Measurements from ENCODE around the gene POLR1G. TPM values are rescaled to one million over a fixed set of nuclear protein-coding genes. Genes with fewer than 3 reads are reported as not detected.

Gene POLR1G
- polyA plus RNA-seq, 3 donors, result 0.81 to 1.5 (median 1.1) TPM

- no peaks in the 10 kb centered on the region for H3K9me3 ChIP-seq (replicated peaks in 1 of 2; ENCODE audit: control insufficient read depth in 1 of 2, insufficient read depth in 1 of 2, low read length in 2 of 2)
- Mint-ChIP-seq H3K27ac (no peak overlapping the region), H3K4me1 (no peaks in the 10 kb centered on the region), H3K9me3 (peaks cover 0 to 3% (median 0%) of the 10 kb centered on the region in 7 donors), H3K27me3 (ENCODE audit: low read depth in 3 of 3) (no peaks in the 10 kb centered on the region), H3K36me3 (peaks cover 54 to 83% of the 10 kb centered on the region in 2 donors), H3K4me3 (no peak overlapping the region)
- WGBS (ENCODE audit: insufficient coverage), result 98% methylated on average over 10 of the region's 12 CpGs
- H3K27ac ChIP-seq (ENCODE audit: low read depth in 1 of 2, low read length in 2 of 2), result no peak overlapping the region
- no peak overlapping the region for H2AFZ ChIP-seq (ENCODE audit: insufficient read depth, low read depth, low read length, poor library complexity, severe bottlenecking)
- intact Hi-C loops (cut with micrococcal nuclease), result no loop called here
- no peaks in the 10 kb centered on the region for H3K27me3 ChIP-seq (ENCODE audit: control insufficient read depth in 2 of 2, insufficient read depth in 2 of 2, low read length in 2 of 2)
- no peak for DNase-seq
- peaks cover 31 to 77% of the 10 kb centered on the region in 2 donors for H3K36me3 ChIP-seq (replicated peaks in 1 of 2; ENCODE audit: control insufficient read depth in 1 of 2, insufficient read depth in 2 of 2, low read length in 2 of 2)
- no peak overlapping the region for H3K9ac ChIP-seq (ENCODE audit: insufficient read depth, low read length, poor library complexity, severe bottlenecking)
- no peaks in the 10 kb centered on the region for H3K79me2 ChIP-seq (ENCODE audit: insufficient read depth, low read length)
- H3K4me2 ChIP-seq (replicated peaks; ENCODE audit: extremely low read depth, low read length, poor library complexity, severe bottlenecking), result no peak overlapping the region
- H3K4me1 ChIP-seq (ENCODE audit: control insufficient read depth in 1 of 2, insufficient read depth in 2 of 2, low read length in 2 of 2), result no peaks in the 10 kb centered on the region
- H3K4me3 ChIP-seq (replicated peaks in 1 of 3; ENCODE audit: low read depth in 2 of 3, low read length in 3 of 3), result no peak overlapping the region
- H4K20me1 ChIP-seq (ENCODE audit: insufficient read depth, low read length), result no peaks in the 10 kb centered on the region
- TF ChIP-seq CTCF (IDR thresholded peaks at IDR 0.05), result no peak
These were observed 48.1 kb upstream of the POLR1G start for GRCh38 chr19:45358213-45358792.

- no peak overlapping the region for H3K27ac ChIP-seq (ENCODE audit: low read depth in 1 of 2, low read length in 2 of 2)
- WGBS (ENCODE audit: insufficient coverage), result 94% methylated on average over 13 of the region's 14 CpGs
- TF ChIP-seq CTCF (IDR thresholded peaks at IDR 0.05), result no peak
- Mint-ChIP-seq H3K4me3 (no peak overlapping the region), H3K36me3 (peaks cover 41 to 74% of the 10 kb centered on the region in 2 donors), H3K27ac (peak overlapping the region in 1 of 7 donors; percentile 51), H3K9me3 (no peaks in the 10 kb centered on the region), H3K27me3 (ENCODE audit: low read depth in 3 of 3) (no peaks in the 10 kb centered on the region), H3K4me1 (no peaks in the 10 kb centered on the region)
- H3K27me3 ChIP-seq (ENCODE audit: control insufficient read depth in 2 of 2, insufficient read depth in 2 of 2, low read length in 2 of 2), result no peaks in the 10 kb centered on the region
- H3K9me3 ChIP-seq (replicated peaks in 1 of 2; ENCODE audit: control insufficient read depth in 1 of 2, insufficient read depth in 1 of 2, low read length in 2 of 2), result no peaks in the 10 kb centered on the region
- H3K36me3 ChIP-seq (replicated peaks in 1 of 2; ENCODE audit: control insufficient read depth in 1 of 2, insufficient read depth in 2 of 2, low read length in 2 of 2), result peaks cover 30 to 53% of the 10 kb centered on the region in 2 donors
- no peaks in the 10 kb centered on the region for H4K20me1 ChIP-seq (ENCODE audit: insufficient read depth, low read length)
- H3K9ac ChIP-seq (ENCODE audit: insufficient read depth, low read length, poor library complexity, severe bottlenecking), result no peak overlapping the region
- H3K79me2 ChIP-seq (ENCODE audit: insufficient read depth, low read length), result no peaks in the 10 kb centered on the region
- no peaks in the 10 kb centered on the region for H3K4me1 ChIP-seq (ENCODE audit: control insufficient read depth in 1 of 2, insufficient read depth in 2 of 2, low read length in 2 of 2)
- no peak overlapping the region for H3K4me3 ChIP-seq (replicated peaks in 1 of 3; ENCODE audit: low read depth in 2 of 3, low read length in 3 of 3)
- DNase-seq, result no peak
- H3K4me2 ChIP-seq (replicated peaks; ENCODE audit: extremely low read depth, low read length, poor library complexity, severe bottlenecking), result no peak overlapping the region
- no peak overlapping the region for H2AFZ ChIP-seq (ENCODE audit: insufficient read depth, low read depth, low read length, poor library complexity, severe bottlenecking)
- intact Hi-C loops (cut with micrococcal nuclease), result no loop called here
These were observed 44.8 kb upstream of the POLR1G start for GRCh38 chr19:45361608-45362007.
